ENCODE data around the gene TSPEAR.

The TSPEAR gene

GRCh38 chr21:44702973-44703730 lies 8.2 kb downstream of the TSPEAR start:
- TF ChIP-seq TARDBP (IDR thresholded peaks at IDR 0.05) (no peak), NFRKB (IDR thresholded peaks at IDR 0.05) (no peak), SP1 (IDR thresholded peaks at IDR 0.05) (no peak), FOXM1 (IDR thresholded peaks at IDR 0.05; ENCODE audit: borderline replicate concordance) (no peak), ZNF384 (IDR thresholded peaks at IDR 0.05) (no peak), L3MBTL2 (conservative IDR thresholded peaks at IDR 0.05) (no peak), FOXK2 (IDR thresholded peaks at IDR 0.05) (no peak), HDGF (IDR thresholded peaks at IDR 0.05; ENCODE audit: borderline replicate concordance) (no peak), ELF4 (IDR thresholded peaks at IDR 0.05) (no peak), ARNT (IDR thresholded peaks at IDR 0.05) (no peak), CTBP1 (IDR thresholded peaks at IDR 0.05; ENCODE audit: borderline replicate concordance) (no peak), FOXA1 (IDR thresholded peaks at IDR 0.05) (no peak), LEF1 (IDR thresholded peaks at IDR 0.05; ENCODE audit: borderline replicate concordance) (no peak), BHLHE40 (IDR thresholded peaks at IDR 0.05; ENCODE audit: borderline replicate concordance) (no peak), SUZ12 (IDR thresholded peaks at IDR 0.05) (no peak)
- TF ChIP-seq, protein P1, sequence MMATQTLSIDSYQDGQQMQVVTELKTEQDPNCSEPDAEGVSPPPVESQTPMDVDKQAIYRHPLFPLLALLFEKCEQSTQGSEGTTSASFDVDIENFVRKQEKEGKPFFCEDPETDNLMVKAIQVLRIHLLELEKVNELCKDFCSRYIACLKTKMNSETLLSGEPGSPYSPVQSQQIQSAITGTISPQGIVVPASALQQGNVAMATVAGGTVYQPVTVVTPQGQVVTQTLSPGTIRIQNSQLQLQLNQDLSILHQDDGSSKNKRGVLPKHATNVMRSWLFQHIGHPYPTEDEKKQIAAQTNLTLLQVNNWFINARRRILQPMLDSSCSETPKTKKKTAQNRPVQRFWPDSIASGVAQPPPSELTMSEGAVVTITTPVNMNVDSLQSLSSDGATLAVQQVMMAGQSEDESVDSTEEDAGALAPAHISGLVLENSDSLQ (IDR thresholded peaks at IDR 0.05), result no peak
- CTCF ChIA-PET, result no interaction called here
- DNase-seq (ENCODE audit: extremely low spot score), result no peak
- POLR2A ChIA-PET, result no interaction called here

DNA sequence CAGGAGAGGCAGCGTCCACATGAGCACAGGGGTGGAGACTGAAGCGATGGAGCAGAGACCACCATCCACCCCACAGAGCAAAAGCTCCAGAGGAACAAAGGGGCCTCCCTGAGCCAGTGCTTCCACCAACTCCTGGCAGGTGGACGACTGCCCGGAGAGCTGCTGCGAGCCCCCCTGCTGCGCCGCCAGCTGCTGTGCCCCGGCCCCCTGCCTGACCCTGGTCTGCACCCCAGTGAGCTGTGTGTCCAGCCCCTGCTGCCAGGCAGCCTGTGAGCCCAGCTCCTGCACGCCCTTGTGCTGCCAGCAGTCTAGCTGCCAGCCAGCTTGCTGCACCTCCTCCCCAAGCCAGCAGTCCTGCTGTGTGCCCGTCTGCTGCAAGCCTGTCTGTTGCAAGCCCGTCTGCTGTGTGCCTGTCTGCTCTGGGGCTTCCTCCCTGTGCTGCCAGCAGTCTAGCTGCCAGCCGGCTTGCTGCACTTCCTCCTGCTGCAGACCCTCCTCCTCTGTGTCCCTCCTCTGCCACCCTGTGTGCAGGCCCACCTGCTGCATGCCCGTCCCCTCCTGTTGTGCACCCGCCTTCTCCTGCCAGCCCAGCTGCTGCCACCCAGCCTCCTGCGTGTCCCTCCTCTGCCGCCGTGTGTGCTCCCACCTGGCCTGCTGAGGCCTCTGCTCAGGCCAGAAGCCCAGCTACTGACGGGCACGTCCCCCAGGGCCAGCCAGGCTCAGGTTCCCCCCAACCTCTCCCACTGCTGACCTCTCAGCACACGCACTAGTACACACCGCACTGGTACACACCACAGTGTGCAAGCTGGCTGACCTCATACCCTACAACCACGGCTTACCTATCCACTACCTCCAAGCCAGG lies 9.0 kb downstream of the TSPEAR start:
- CTCF ChIA-PET, result interaction anchor here (0.5 kb wide), 1 partner anchor 80 kb away, joined by 3 read pairs; no protein-coding TSS in a partner anchor
- DNase-seq (ENCODE audit: extremely low spot score), result no peak
- POLR2A ChIA-PET, result no interaction called here
- TF ChIP-seq HDGF (IDR thresholded peaks at IDR 0.05; ENCODE audit: borderline replicate concordance) (no peak), BHLHE40 (IDR thresholded peaks at IDR 0.05; ENCODE audit: borderline replicate concordance) (no peak), FOXM1 (IDR thresholded peaks at IDR 0.05; ENCODE audit: borderline replicate concordance) (no peak)

GRCh38 chr21:44701541-44701940 lies 9.8 kb downstream of the TSPEAR start:
- ChIA-PET CTCF (interaction anchor here (0.5 kb wide), 1 partner anchor 79 kb away, joined by 3 read pairs; no protein-coding TSS in a partner anchor), POLR2A (no interaction called here)
- TF ChIP-seq FOXA1 (IDR thresholded peaks at IDR 0.05) (no peak), NFRKB (IDR thresholded peaks at IDR 0.05) (no peak), ELF4 (IDR thresholded peaks at IDR 0.05) (no peak), SUZ12 (IDR thresholded peaks at IDR 0.05) (no peak), FOXK2 (IDR thresholded peaks at IDR 0.05) (no peak), L3MBTL2 (conservative IDR thresholded peaks at IDR 0.05) (no peak), FOXM1 (IDR thresholded peaks at IDR 0.05; ENCODE audit: borderline replicate concordance) (no peak), LEF1 (IDR thresholded peaks at IDR 0.05; ENCODE audit: borderline replicate concordance) (no peak), ZNF384 (IDR thresholded peaks at IDR 0.05) (no peak), SP1 (IDR thresholded peaks at IDR 0.05) (no peak), BHLHE40 (IDR thresholded peaks at IDR 0.05; ENCODE audit: borderline replicate concordance) (no peak), HDGF (IDR thresholded peaks at IDR 0.05; ENCODE audit: borderline replicate concordance) (no peak), TARDBP (IDR thresholded peaks at IDR 0.05) (no peak), ARNT (IDR thresholded peaks at IDR 0.05) (no peak), CTBP1 (IDR thresholded peaks at IDR 0.05; ENCODE audit: borderline replicate concordance) (no peak)
- TF ChIP-seq, protein P1 (IDR thresholded peaks at IDR 0.05), result no peak
- no peak for DNase-seq (ENCODE audit: extremely low spot score)

GRCh38 chr21:44701023-44701400 lies 10.4 kb downstream of the TSPEAR start:
- CTCF ChIA-PET, result no interaction called here

More at GRCh38 chr21:44701023-44701400, 10.4 kb downstream of the TSPEAR start:
- POLR2A ChIA-PET, result no interaction called here
- TF ChIP-seq L3MBTL2 (conservative IDR thresholded peaks at IDR 0.05) (no peak), CTBP1 (IDR thresholded peaks at IDR 0.05; ENCODE audit: borderline replicate concordance) (no peak), ELF4 (IDR thresholded peaks at IDR 0.05) (no peak), SUZ12 (IDR thresholded peaks at IDR 0.05) (no peak), TARDBP (IDR thresholded peaks at IDR 0.05) (no peak), FOXK2 (IDR thresholded peaks at IDR 0.05) (no peak), LEF1 (IDR thresholded peaks at IDR 0.05; ENCODE audit: borderline replicate concordance) (no peak), NFRKB (IDR thresholded peaks at IDR 0.05) (no peak), FOXM1 (IDR thresholded peaks at IDR 0.05; ENCODE audit: borderline replicate concordance) (no peak), ARNT (IDR thresholded peaks at IDR 0.05) (no peak), FOXA1 (IDR thresholded peaks at IDR 0.05) (no peak), HDGF (IDR thresholded peaks at IDR 0.05; ENCODE audit: borderline replicate concordance) (no peak), ZNF384 (IDR thresholded peaks at IDR 0.05) (no peak)
- TF ChIP-seq, protein P1 (IDR thresholded peaks at IDR 0.05), result no peak
- DNase-seq (ENCODE audit: extremely low spot score), result no peak

Measured in HEK293T (cell line).